ENCODE measurements around the gene MCF2L. TPM values are rescaled to one million over a fixed set of nuclear protein-coding genes. Genes with fewer than 3 reads are reported as not detected.

The MCF2L gene
- total RNA-seq, 4 donors from 2014 or later, result 12.8 to 169 (median 41.5) TPM

DNA sequence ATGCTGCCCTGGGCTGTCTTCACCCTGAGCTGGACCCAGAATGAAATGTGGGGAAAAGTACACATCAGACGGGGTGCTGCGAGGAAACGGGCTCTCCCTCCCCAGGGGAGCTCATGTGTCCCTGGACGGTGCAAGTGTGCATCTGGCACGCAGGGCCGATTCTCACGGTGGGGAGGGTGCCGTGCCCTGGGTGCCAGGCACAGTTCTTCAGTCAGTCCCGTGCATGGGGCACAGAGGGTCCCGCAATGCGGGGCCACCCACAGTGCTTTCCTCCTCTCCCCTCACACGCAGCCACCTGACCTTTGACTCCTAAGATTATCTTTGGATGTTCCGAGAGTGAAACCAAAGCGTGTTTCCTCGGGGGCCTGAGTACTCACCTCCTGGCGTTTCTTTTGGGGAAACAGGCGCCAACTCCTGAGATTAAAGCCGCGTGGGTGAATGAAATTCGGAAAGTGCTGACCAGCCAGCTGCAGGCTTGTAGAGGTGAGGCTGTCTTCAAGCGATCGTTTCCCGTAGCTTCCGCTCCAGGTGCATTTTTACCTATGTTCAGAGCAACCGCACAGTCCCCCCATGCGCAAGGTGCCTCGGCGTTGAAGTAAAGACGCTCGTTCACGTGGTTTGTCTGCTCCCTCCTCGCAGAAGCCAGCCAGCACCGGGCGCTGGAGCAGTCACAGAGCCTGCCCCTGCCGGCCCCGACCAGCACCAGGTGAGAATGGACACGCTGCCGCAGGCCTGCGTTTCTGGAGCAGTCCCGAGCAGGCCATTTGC, 119.1 kb downstream of the MCF2L start:
- DNase-seq (ENCODE audit: low spot score), result no peak
- TF ChIP-seq, protein P1, sequence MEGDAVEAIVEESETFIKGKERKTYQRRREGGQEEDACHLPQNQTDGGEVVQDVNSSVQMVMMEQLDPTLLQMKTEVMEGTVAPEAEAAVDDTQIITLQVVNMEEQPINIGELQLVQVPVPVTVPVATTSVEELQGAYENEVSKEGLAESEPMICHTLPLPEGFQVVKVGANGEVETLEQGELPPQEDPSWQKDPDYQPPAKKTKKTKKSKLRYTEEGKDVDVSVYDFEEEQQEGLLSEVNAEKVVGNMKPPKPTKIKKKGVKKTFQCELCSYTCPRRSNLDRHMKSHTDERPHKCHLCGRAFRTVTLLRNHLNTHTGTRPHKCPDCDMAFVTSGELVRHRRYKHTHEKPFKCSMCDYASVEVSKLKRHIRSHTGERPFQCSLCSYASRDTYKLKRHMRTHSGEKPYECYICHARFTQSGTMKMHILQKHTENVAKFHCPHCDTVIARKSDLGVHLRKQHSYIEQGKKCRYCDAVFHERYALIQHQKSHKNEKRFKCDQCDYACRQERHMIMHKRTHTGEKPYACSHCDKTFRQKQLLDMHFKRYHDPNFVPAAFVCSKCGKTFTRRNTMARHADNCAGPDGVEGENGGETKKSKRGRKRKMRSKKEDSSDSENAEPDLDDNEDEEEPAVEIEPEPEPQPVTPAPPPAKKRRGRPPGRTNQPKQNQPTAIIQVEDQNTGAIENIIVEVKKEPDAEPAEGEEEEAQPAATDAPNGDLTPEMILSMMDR (IDR thresholded peaks at IDR 0.05), result no peak
- ATAC-seq (ENCODE audit: low FRiP score), result no peak

DNA sequence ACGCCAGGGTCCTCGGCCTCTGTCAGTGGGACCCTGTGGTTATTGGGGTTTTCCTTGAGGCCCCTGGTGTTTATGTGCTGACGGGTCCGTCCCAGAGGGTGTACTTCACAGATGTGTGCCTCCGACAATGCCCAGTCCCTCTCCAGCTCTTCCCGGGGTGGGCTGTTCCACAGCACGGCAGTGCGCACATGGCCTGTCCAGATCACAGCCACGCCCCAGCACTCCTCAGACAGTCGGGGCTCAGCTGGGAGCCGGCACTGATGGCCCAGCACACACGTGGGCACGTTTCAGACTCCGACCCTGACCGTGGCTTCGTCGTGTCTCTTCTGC, 119.6 kb downstream of the MCF2L start:
- DNase-seq (ENCODE audit: low spot score) (no peak), ATAC-seq (ENCODE audit: low FRiP score) (no peak)
- TF ChIP-seq, protein P1 (IDR thresholded peaks at IDR 0.05), result no peak

DNA sequence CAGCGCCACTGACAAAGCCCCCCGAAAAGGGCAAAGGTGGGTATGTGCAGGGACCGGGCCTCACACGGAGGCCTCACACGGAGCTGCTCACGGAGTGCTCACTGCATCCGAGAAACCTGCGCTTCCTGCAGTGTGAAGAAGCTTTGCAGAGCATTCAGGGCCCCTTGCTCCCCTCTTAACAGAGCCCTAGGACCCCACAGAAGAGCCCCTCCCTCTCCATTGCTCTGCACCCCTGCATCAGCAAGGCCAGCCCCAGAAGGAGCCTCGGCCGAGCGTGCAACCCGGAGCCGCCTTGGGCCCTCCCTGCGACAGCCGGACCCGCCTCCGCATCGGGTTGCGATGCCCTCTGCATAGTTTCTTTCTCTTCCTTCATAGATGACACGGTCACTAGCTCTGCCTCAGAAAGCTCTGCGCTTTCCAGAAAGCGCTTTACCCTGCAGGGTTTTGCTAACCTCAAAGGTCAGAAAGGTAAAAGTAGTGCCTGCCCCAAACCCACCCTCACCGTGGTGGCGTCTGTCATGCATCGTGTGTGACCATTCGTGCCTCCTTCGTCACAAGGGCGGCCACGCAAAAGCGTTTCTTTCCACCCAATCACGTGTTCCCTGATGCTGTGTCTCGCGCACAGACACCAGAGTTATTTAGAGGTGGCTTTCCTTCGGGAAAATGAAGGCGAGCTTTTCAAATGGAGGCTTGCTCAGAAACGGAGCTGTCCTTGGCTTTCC, 120.8 kb downstream of the MCF2L start:
- ATAC-seq (ENCODE audit: low FRiP score) (no peak), DNase-seq (ENCODE audit: low spot score) (no peak)
- TF ChIP-seq, protein P1 (IDR thresholded peaks at IDR 0.05), result no peak

DNA sequence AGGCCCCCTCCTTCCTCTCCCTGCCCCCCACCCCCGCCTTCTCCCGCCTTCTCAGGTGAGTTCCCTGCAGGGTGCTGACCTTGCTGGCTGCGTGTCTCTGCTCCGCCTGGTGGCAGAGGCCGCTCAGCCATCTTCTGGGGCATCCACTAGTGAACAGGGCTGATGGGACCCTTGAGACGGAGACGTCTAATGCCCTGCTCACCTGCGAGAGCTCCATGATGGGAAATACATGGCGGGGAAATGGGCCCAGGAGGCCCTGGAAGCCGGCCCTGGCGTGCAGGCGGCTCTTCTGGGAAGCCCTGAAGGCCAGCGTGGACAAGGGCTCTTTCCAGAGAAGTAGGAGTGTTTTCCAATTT, 121.4 kb downstream of the MCF2L start:
- no peak for DNase-seq (ENCODE audit: low spot score)
- TF ChIP-seq, protein P1 (IDR thresholded peaks at IDR 0.05), result no peak
- no peak for ATAC-seq (ENCODE audit: low FRiP score)

DNA sequence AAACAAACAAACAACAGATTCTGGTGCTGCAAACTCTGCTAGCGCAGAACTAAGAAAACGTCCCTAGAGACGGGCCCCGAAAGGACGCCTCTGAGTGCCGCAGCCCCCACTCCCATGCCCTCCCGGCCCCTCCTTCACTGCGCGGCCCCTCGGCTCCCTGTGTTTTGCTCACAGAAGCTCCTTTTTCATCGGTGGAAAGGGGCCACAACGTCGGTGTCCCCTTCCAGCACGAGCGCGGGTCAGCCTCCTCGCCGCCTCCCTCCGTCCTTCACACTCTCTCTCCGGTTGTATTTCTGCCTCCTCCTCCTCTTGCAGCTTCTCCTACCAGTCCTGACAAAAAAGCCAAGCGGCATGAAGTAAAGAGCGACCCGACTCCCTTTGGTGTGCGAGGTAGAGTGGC, 121.8 kb downstream of the MCF2L start:
- DNase-seq (ENCODE audit: low spot score) (no peak), ATAC-seq (ENCODE audit: low FRiP score) (no peak)
- TF ChIP-seq, protein P1 (IDR thresholded peaks at IDR 0.05), result no peak

DNA sequence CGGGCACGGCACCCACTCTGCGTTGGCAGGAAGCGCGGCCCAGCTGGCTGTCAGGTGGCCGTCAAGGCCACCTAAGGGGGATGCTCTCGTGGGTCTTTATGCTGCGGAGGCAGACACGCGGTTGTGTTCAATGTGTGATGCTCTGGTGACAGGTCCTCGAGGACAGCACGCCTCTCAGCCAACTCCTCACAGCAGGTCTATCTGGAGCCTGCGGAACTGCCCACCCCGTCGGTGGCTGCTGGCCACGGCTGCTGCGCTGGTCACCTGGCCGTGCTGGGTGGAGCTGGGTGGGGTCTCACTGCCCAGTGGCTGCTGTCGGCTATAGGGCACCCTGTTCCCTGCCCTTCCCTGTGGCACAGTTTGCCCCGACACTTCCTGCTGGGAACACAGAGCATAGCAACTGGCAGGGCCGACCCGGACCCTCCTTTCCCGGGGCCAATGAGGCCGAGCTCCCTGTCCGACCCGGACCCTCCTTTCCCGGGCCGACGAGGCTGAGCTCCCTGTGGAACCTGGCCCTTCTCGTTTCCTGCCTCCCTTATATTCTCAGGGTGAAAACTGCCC, 122.3 kb downstream of the MCF2L start:
- no peak for ATAC-seq (ENCODE audit: low FRiP score)
- no peak for DNase-seq (ENCODE audit: low spot score)

More for the DNA sequence above, 122.3 kb downstream of the MCF2L start:
- TF ChIP-seq, protein P1 (IDR thresholded peaks at IDR 0.05), result no peak

Measured in omental fat pad (tissue), 4 donors.